GM23338 (cell line): ENCODE measurements around the gene SMIM43. TPM values are rescaled to one million over a fixed set of nuclear protein-coding genes. Genes with fewer than 3 reads are reported as not detected.

Experiments used
- ATAC-seq: fragments of 200-7000 bp; cut with Tn5 transposase; 3 replicates; pipeline ENCODE4 v1.9.1; 2020
- DNase-seq: peaks from one replicate; pipeline ENCODE4 v3.0.0-alpha.2; 2015; ENCODE audit warnings: low spot score
- H2AFZ ChIP-seq: fragments of 200-600 bp; sonication (generic); 2 replicates; pipeline ENCODE4 v1.8.0; 2016; ENCODE audit warnings: antibody characterized with exemption, mild to moderate bottlenecking, moderate library complexity
- H3F3A ChIP-seq: fragments of 200-600 bp; sonication (generic); replicated peaks from 2 replicates; pipeline ENCODE4 v1.8.0; 2017; ENCODE audit warnings: antibody characterized with exemption, mixed run types, low read depth
- H3K27ac ChIP-seq: fragments of 200-600 bp; sonication (generic); 2 replicates; pipeline ENCODE4 v1.6.1; 2016; ENCODE audit warnings: low read depth
- H3K27me3 ChIP-seq: fragments of 200-600 bp; sonication (generic); 2 replicates; pipeline ENCODE4 v1.8.0; 2016; ENCODE audit warnings: mild to moderate bottlenecking, mixed run types, moderate library complexity; ENCODE audit not compliant: insufficient read depth
- H3K36me3 ChIP-seq: fragments of 200-600 bp; sonication (generic); 2 replicates; pipeline ENCODE4 v1.8.0; 2016; ENCODE audit warnings: mild to moderate bottlenecking; ENCODE audit not compliant: insufficient read depth
- H3K4me1 ChIP-seq: fragments of 200-600 bp; sonication (generic); 2 replicates; pipeline ENCODE4 v1.8.0; 2016; ENCODE audit warnings: mild to moderate bottlenecking, moderate library complexity; ENCODE audit not compliant: insufficient read depth
- H3K4me2 ChIP-seq: fragments of 200-600 bp; sonication (generic); 2 replicates; pipeline ENCODE4 v1.7.1; 2017; ENCODE audit warnings: mixed run types
- H3K4me3 ChIP-seq: fragments of 200-600 bp; sonication (generic); 2 replicates; pipeline ENCODE4 v1.6.1; 2016; ENCODE audit warnings: mixed run types
- H3K79me2 ChIP-seq: fragments of 200-600 bp; sonication (generic); replicated peaks from 2 replicates; pipeline ENCODE4 v1.8.0; 2017; ENCODE audit warnings: mild to moderate bottlenecking; ENCODE audit not compliant: insufficient read depth
- H3K9me2 ChIP-seq: fragments of 200-600 bp; sonication (generic); 2 replicates; pipeline ENCODE4 v1.8.0; 2017; ENCODE audit not compliant: insufficient read depth
- H4K20me1 ChIP-seq: fragments of 200-600 bp; sonication (generic); replicated peaks from 2 replicates; pipeline ENCODE4 v1.8.0; 2017; ENCODE audit warnings: mild to moderate bottlenecking; ENCODE audit not compliant: insufficient read depth
- H3K27ac Mint-ChIP-seq: 2 replicates; pipeline ENCODE4 v1.8.0; 2020; ENCODE audit warnings: inconsistent platforms, mild to moderate bottlenecking, moderate library complexity, mixed read lengths
- H3K27me3 Mint-ChIP-seq: 3 replicates; pipeline ENCODE4 v1.8.0; 2022; ENCODE audit warnings: low read depth, mild to moderate bottlenecking, moderate library complexity, mixed read lengths, inconsistent platforms; ENCODE audit not compliant: insufficient read depth, poor library complexity
- H3K36me3 Mint-ChIP-seq: 3 replicates; pipeline ENCODE4 v1.8.0; 2021; ENCODE audit warnings: low read depth, mild to moderate bottlenecking, inconsistent platforms, moderate library complexity, mixed read lengths
- H3K4me1 Mint-ChIP-seq: 3 replicates; pipeline ENCODE4 v1.8.0; 2020; ENCODE audit warnings: mild to moderate bottlenecking, inconsistent platforms, mixed read lengths
- H3K4me3 Mint-ChIP-seq: 3 replicates; pipeline ENCODE4 v1.8.0; 2021; ENCODE audit warnings: moderate library complexity, mild to moderate bottlenecking, inconsistent platforms, mixed read lengths
- H3K9me3 Mint-ChIP-seq: 3 replicates; pipeline ENCODE4 v1.8.0; 2020; ENCODE audit warnings: moderate library complexity, mild to moderate bottlenecking, inconsistent platforms, mixed read lengths
- CREB1 ChIP-seq: fragments of 250-450 bp; sonication (Bioruptor Pico); IDR thresholded peaks from 2 replicates; pipeline ENCODE4 v1.5.0; 2020; ENCODE audit warnings: low read depth, mild to moderate bottlenecking, moderate library complexity
- CTCF ChIP-seq, 2 experiments: fragments of 200-600 bp in 1 of 2; sonication (generic) in 1 of 2; conservative IDR thresholded peaks; 2 replicates each; pipeline versions ENCODE4 v1.5.1 to v1.6.1; 2016 to 2017; ENCODE audit warnings: antibody characterized with exemption in 2 of 2, low read depth in 2 of 2, mild to moderate bottlenecking in 2 of 2, moderate library complexity in 1 of 2
- ETS1 ChIP-seq: IDR thresholded peaks from 2 replicates; pipeline ENCODE4 v1.6.1; 2016; ENCODE audit warnings: antibody characterized with exemption
- EZH2 ChIP-seq: fragments of 200-600 bp; sonication (generic); IDR thresholded peaks from one replicate; pipeline ENCODE4 v1.8.0; 2017; ENCODE audit warnings: antibody characterized with exemption, mild to moderate bottlenecking, low read depth; ENCODE audit not compliant: unreplicated experiment
- EZH2phosphoT487 ChIP-seq: fragments of 200-600 bp; sonication (generic); IDR thresholded peaks from one replicate; pipeline ENCODE4 v1.8.1; 2018; ENCODE audit warnings: antibody characterized with exemption; ENCODE audit not compliant: unreplicated experiment
- NANOG ChIP-seq: IDR thresholded peaks from 2 replicates; pipeline ENCODE4 v1.6.1; 2016; ENCODE audit warnings: antibody characterized with exemption, borderline replicate concordance
- POLR2AphosphoS5 ChIP-seq: IDR thresholded peaks from 2 replicates; pipeline ENCODE4 v1.6.1; 2016; ENCODE audit warnings: antibody characterized with exemption, low read depth
- REST ChIP-seq: IDR thresholded peaks from one replicate; pipeline ENCODE4 v1.6.1; 2018; ENCODE audit warnings: antibody characterized with exemption; ENCODE audit not compliant: unreplicated experiment
- ZNF114 ChIP-seq: fragments of 250-450 bp; sonication (Bioruptor Pico); IDR thresholded peaks from 2 replicates; pipeline ENCODE4 v1.5.0; 2020; ENCODE audit warnings: mild to moderate bottlenecking, moderate library complexity
- ZNF331 ChIP-seq: fragments of 250-450 bp; sonication (Bioruptor Pico); IDR thresholded peaks from 2 replicates; pipeline ENCODE4 v1.5.0; 2020; ENCODE audit warnings: low read depth, mild to moderate bottlenecking, moderate library complexity
- polyA plus RNA-seq: library from polyadenylated mRNA; unstranded; fragments of >200 nt; fragmentation: Nextera tagmentation; extraction: Ambion mirVana; gene quantifications from 2 replicates; pipeline ENCODE4 v1.2.1, GENCODE V29; 2016
- total RNA-seq: library from RNA; depleted of rRNA; stranded (reverse); fragments of >200 nt; shearing (Covaris generic); gene quantifications from 2 replicates; pipeline ENCODE4 v1.2.3, GENCODE V29; 2014

Gene SMIM43
- total and polyA plus RNA-seq, 2 experiments from 2014 or later: 0.26 to 0.56 TPM

- ATAC-seq: peak; percentile 95
- TF ChIP-seq POLR2AphosphoS5 (no peak), REST (no peak), NANOG (no peak), EZH2phosphoT487 (no peak), CREB1 (CRISPR knock-in tag) (no peak), ZNF331 (CRISPR knock-in tag) (no peak), ETS1 (no peak), CTCF (conservative IDR thresholded peaks at IDR 0.05; ENCODE audit: low read depth in 2 of 2) (peak; percentile 76 to 79)
- Histone ChIP-seq H3K9me2 (no peaks in the 10 kb centered on the region), H4K20me1 (no peaks in the 10 kb centered on the region), H3F3A (no peaks in the 10 kb centered on the region), H3K4me1 (0 out of 2 replicates have a peak, but pooled peaks cover 3% of the 10 kb centered on the region), H3K79me2 (no peaks in the 10 kb centered on the region), H2AFZ (no peak overlapping the region), H3K4me3 (no peak overlapping the region), H3K27ac (no peak overlapping the region), H3K27me3 (no peaks in the 10 kb centered on the region), H3K4me2 (no peak overlapping the region), H3K36me3 (no peaks in the 10 kb centered on the region)
- Mint-ChIP-seq H3K9me3 (no peaks in the 10 kb centered on the region), H3K27ac (no peak overlapping the region), H3K4me1 (peaks cover 4% of the 10 kb centered on the region; the same call in 1 of the 3 replicates), H3K27me3 (no peaks in the 10 kb centered on the region), H3K36me3 (no peaks in the 10 kb centered on the region), H3K4me3 (no peak overlapping the region)
- DNase-seq: peak; percentile 86
Measured at GRCh38 chr4:121726642-121727268, 38.2 kb downstream of the SMIM43 start.

DNA sequence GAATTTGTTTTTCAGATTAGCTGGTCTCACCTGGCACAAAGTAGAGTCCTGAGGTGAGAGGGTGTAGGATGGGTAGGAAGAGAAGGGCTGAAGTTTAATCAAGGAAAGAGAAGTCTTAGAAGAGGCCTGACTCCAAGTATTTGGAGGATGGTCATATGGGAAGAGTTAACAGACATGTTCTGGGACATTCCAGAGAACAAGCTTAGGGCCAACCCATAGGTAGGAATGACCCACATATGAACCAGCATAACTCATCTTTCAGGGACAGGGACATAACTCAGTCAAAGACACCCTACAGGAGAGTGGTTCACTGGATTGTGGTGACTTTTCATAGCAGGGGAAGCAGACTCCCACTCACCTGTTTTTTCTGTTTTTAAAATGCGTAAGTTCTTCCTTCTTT lies 40.3 kb downstream of the SMIM43 start:
- H3K27me3 ChIP-seq: no peaks in the 10 kb centered on the region
- peak overlapping the region; percentile 35; the same call in 1 of the 2 replicates for H2AFZ ChIP-seq
- Mint-ChIP-seq H3K4me1 (peaks cover 7% of the 10 kb centered on the region; the same call in 2 of the 3 replicates), H3K36me3 (no peaks in the 10 kb centered on the region), H3K4me3 (no peak overlapping the region), H3K27ac (no peak overlapping the region), H3K9me3 (no peaks in the 10 kb centered on the region), H3K27me3 (peaks cover 2% of the 10 kb centered on the region)
- no peak for DNase-seq
- no peaks in the 10 kb centered on the region for H3K36me3 ChIP-seq
- 0 out of 2 replicates have a peak, but pooled peaks cover 6% of the 10 kb centered on the region for H3K4me1 ChIP-seq
- H3K9me2 ChIP-seq: no peaks in the 10 kb centered on the region
- no peaks in the 10 kb centered on the region for H3F3A ChIP-seq
- H3K79me2 ChIP-seq: no peaks in the 10 kb centered on the region
- no peak overlapping the region for H3K4me3 ChIP-seq
- H3K4me2 ChIP-seq: no peak overlapping the region
- no peak for ATAC-seq
- no peak overlapping the region for H3K27ac ChIP-seq
- no peaks in the 10 kb centered on the region for H4K20me1 ChIP-seq
- TF ChIP-seq EZH2 (no peak), CTCF (conservative IDR thresholded peaks at IDR 0.05; ENCODE audit: low read depth in 2 of 2) (no peak), EZH2phosphoT487 (no peak), CREB1 (CRISPR knock-in tag) (no peak), POLR2AphosphoS5 (no peak), REST (no peak), ZNF114 (CRISPR knock-in tag) (no peak), NANOG (no peak)
